HepG2 (cell line): Measurements from ENCODE around the gene LYZ. TPM values are rescaled to one million over a fixed set of nuclear protein-coding genes. Genes with fewer than 3 reads are reported as not detected.

Experiments
- E2F1 ChIP-seq: sonication (generic); formaldehyde crosslinking; IDR thresholded peaks from 2 replicates; pipeline ENCODE4 v1.5.0; 2020; ENCODE audit warnings: missing genetic modification reagents
- FUBP1 ChIP-seq: sonication (generic); formaldehyde crosslinking; IDR thresholded peaks from 2 replicates; pipeline ENCODE4 v1.5.1; 2020; ENCODE audit warnings: missing genetic modification reagents, mild to moderate bottlenecking, borderline replicate concordance
- GATAD1 ChIP-seq: IDR thresholded peaks from 2 replicates; pipeline ENCODE4 v1.6.1; 2016; ENCODE audit warnings: missing genetic modification reagents, missing compliant biosample characterization
- JARID2 ChIP-seq: sonication (generic); formaldehyde crosslinking; IDR thresholded peaks from 2 replicates; pipeline ENCODE4 v1.8.1; 2023; ENCODE audit warnings: missing genetic modification reagents, inconsistent platforms; ENCODE audit not compliant: insufficient replicate concordance
- MBNL3 ChIP-seq: fragments of 250-450 bp; sonication (Bioruptor Pico); conservative IDR thresholded peaks from 2 replicates; pipeline ENCODE4 v1.8.0; 2022; ENCODE audit warnings: mild to moderate bottlenecking, inconsistent platforms
- NRL ChIP-seq: sonication (generic); formaldehyde crosslinking; IDR thresholded peaks from 2 replicates; pipeline ENCODE4 v1.5.0; 2020; ENCODE audit warnings: missing genetic modification reagents, mild to moderate bottlenecking, moderate library complexity, borderline replicate concordance
- PBX2 ChIP-seq: IDR thresholded peaks from 2 replicates; pipeline ENCODE4 v1.6.1; 2016; ENCODE audit warnings: control low read depth
- RAD51 ChIP-seq: fragments of 450-650 bp; IDR thresholded peaks from 2 replicates; pipeline ENCODE4 v1.6.1; 2016; ENCODE audit warnings: borderline replicate concordance
- RFX5 ChIP-seq: IDR thresholded peaks from 2 replicates; pipeline ENCODE4 v1.6.1; 2011; ENCODE audit warnings: low read depth, low read length, improper control_type of control experiment
- RORA ChIP-seq: sonication (generic); formaldehyde crosslinking; IDR thresholded peaks from 2 replicates; pipeline ENCODE4 v1.5.0; 2020; ENCODE audit warnings: mild to moderate bottlenecking, missing genetic modification reagents, moderate library complexity
- ZBTB20 ChIP-seq: sonication (generic); formaldehyde crosslinking; IDR thresholded peaks from 2 replicates; pipeline ENCODE4 v1.8.1; 2023; ENCODE audit warnings: missing genetic modification reagents, low read depth, mild to moderate bottlenecking, borderline replicate concordance
- ZKSCAN1 ChIP-seq: fragments of 150-350 bp; IDR thresholded peaks from 2 replicates; pipeline ENCODE4 v1.6.1; 2014; ENCODE audit warnings: low read length
- ZNF282 ChIP-seq: fragments of 450-650 bp; IDR thresholded peaks from 2 replicates; pipeline ENCODE4 v1.6.1; 2018; ENCODE audit not compliant: partially characterized antibody
- ZNF33A ChIP-seq: sonication (generic); formaldehyde crosslinking; IDR thresholded peaks from 2 replicates; pipeline ENCODE4 v1.5.1; 2020; ENCODE audit warnings: missing genetic modification reagents, mild to moderate bottlenecking, moderate library complexity, borderline replicate concordance
- ZNF558 ChIP-seq: sonication (generic); formaldehyde crosslinking; IDR thresholded peaks from 2 replicates; pipeline ENCODE4 v1.9.0; 2022; ENCODE audit warnings: mild to moderate bottlenecking, missing genetic modification reagents, borderline replicate concordance
- ZNF569 ChIP-seq: sonication (generic); formaldehyde crosslinking; IDR thresholded peaks from 2 replicates; pipeline ENCODE4 v1.5.0; 2020; ENCODE audit warnings: mild to moderate bottlenecking, missing genetic modification reagents, moderate library complexity, borderline replicate concordance
- ZNF616 ChIP-seq: sonication (generic); formaldehyde crosslinking; IDR thresholded peaks from 2 replicates; pipeline ENCODE4 v1.5.0; 2020; ENCODE audit warnings: low read depth, mild to moderate bottlenecking, missing genetic modification reagents
- ZNF740 ChIP-seq: sonication (generic); formaldehyde crosslinking; IDR thresholded peaks from 2 replicates; pipeline ENCODE4 v1.4.0; 2020; ENCODE audit warnings: missing genetic modification reagents
- ZNF768 ChIP-seq: sonication (generic); formaldehyde crosslinking; IDR thresholded peaks from 2 replicates; pipeline ENCODE4 v1.4.0; 2020; ENCODE audit warnings: missing genetic modification reagents
- ZNF891 ChIP-seq: sonication (generic); formaldehyde crosslinking; IDR thresholded peaks from 2 replicates; pipeline ENCODE4 v1.5.0; 2020; ENCODE audit warnings: mild to moderate bottlenecking, missing genetic modification reagents
- ZSCAN22 ChIP-seq: sonication (generic); formaldehyde crosslinking; IDR thresholded peaks from 2 replicates; pipeline ENCODE4 v1.4.0; 2020; ENCODE audit warnings: mild to moderate bottlenecking, missing genetic modification reagents
- polyA plus RNA-seq, 8 experiments: library from polyadenylated mRNA; depleted of rRNA in 3 of 8; stranded (reverse) in 7 of 8; unstranded in 1 of 8; fragments of >200 nt; fragmentation: Illumina TruSeq in 4 of 8; extraction: Trizol in 4 of 8; gene quantifications; 2 replicates each; pipeline versions ENCODE4 v1.2.1 to v1.2.3, GENCODE V29; 2011 to 2016; ENCODE audit warnings: low read depth in 4 of 8, missing spikeins in 1 of 8, mixed read lengths in 1 of 8; ENCODE audit not compliant: insufficient read depth in 1 of 8
- total RNA-seq, 5 experiments: library from RNA; depleted of rRNA; stranded (reverse); fragments of >200 nt; fragmentation: Illumina TruSeq; extraction: Trizol; gene quantifications; 2 replicates each; pipeline ENCODE4 v1.2.3, GENCODE V29; 2016; ENCODE audit warnings: low read depth in 1 of 5
- TF ChIP-seq, protein P1 (sequence below): sonication (generic); formaldehyde crosslinking; IDR thresholded peaks from 2 replicates; pipeline ENCODE4; 2020; ENCODE audit warnings: missing genetic modification reagents, mild to moderate bottlenecking, borderline replicate concordance

Gene LYZ
- total and polyA plus RNA-seq, 2 of the 13 experiments (the other 11 are each of a cell fraction or from before 2014, with no cell fraction given): 1,788 to 2,054 TPM

GRCh38 chr12:69359531-69360347 is 11.6 kb downstream of the LYZ start, which contains the start of gene YEATS4 (continued):
- TF ChIP-seq E2F1 (CRISPR knock-in tag) (peak; percentile 99), MBNL3 (no peak), ZNF558 (no peak), ZNF282 (no peak), ZNF768 (CRISPR knock-in tag) (peak; percentile 67; the same call in 1 of the 2 replicates), FUBP1 (CRISPR knock-in tag) (no peak), ZSCAN22 (CRISPR knock-in tag) (no peak; the same call in 1 of the 2 replicates), ZBTB20 (CRISPR knock-in tag) (peak; percentile 86; the same call in 1 of the 2 replicates), ZNF569 (no peak; the same call in 1 of the 2 replicates), ZNF891 (peak; percentile 86; the same call in 1 of the 2 replicates), ZNF740 (no peak), RORA (CRISPR knock-in tag) (no peak), ZNF33A (CRISPR knock-in tag) (peak; percentile 25; the same call in 1 of the 2 replicates), ZNF616 (CRISPR knock-in tag) (0 out of 2 replicates have a peak, but pooled peaks have one; percentile 71), ZKSCAN1 (peak; percentile 55), RAD51 (no peak), PBX2 (CRISPR knock-in tag) (no peak), NRL (CRISPR knock-in tag) (peak; percentile 95), RFX5 (no peak; the same call in 1 of the 2 replicates), JARID2 (CRISPR knock-in tag) (no peak), GATAD1 (CRISPR knock-in tag) (peak; percentile 72)
- TF ChIP-seq, protein P1, sequence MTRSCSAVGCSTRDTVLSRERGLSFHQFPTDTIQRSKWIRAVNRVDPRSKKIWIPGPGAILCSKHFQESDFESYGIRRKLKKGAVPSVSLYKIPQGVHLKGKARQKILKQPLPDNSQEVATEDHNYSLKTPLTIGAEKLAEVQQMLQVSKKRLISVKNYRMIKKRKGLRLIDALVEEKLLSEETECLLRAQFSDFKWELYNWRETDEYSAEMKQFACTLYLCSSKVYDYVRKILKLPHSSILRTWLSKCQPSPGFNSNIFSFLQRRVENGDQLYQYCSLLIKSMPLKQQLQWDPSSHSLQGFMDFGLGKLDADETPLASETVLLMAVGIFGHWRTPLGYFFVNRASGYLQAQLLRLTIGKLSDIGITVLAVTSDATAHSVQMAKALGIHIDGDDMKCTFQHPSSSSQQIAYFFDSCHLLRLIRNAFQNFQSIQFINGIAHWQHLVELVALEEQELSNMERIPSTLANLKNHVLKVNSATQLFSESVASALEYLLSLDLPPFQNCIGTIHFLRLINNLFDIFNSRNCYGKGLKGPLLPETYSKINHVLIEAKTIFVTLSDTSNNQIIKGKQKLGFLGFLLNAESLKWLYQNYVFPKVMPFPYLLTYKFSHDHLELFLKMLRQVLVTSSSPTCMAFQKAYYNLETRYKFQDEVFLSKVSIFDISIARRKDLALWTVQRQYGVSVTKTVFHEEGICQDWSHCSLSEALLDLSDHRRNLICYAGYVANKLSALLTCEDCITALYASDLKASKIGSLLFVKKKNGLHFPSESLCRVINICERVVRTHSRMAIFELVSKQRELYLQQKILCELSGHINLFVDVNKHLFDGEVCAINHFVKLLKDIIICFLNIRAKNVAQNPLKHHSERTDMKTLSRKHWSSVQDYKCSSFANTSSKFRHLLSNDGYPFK (CRISPR knock-in tag): peak; percentile 81; the same call in 1 of the 2 replicates
